NOMO-1 (cell line): Measurements from ENCODE around the gene RBM22.

ENCODE experiments used
- DNase-seq, 2 experiments: peaks; one replicate each; lab custom pipeline; 2025; ENCODE audit not compliant: unreplicated experiment in 2 of 2; lab: John Stamatoyannopoulos, UW

Gene RBM22

GRCh38 chr5:150653145-150653761, 47.6 kb downstream of the RBM22 start:
- no peak for DNase-seq

- no peak for DNase-seq
Measured at GRCh38 chr5:150651924-150652671, 48.8 kb downstream of the RBM22 start.

GRCh38 chr5:150651382-150651781, 49.5 kb downstream of the RBM22 start:
- no peak for DNase-seq

- DNase-seq, result no peak
Measured at GRCh38 chr5:150650021-150651006, 50.5 kb downstream of the RBM22 start.

- DNase-seq, result no peak
Measured at GRCh38 chr5:150649108-150650020, 51.5 kb downstream of the RBM22 start.

- no peak for DNase-seq
Measured at GRCh38 chr5:150648294-150649107, 52.4 kb downstream of the RBM22 start.

- DNase-seq, result no peak
Measured at GRCh38 chr5:150647275-150648251, 53.3 kb downstream of the RBM22 start.

GRCh38 chr5:150645070-150645700, 55.7 kb downstream of the RBM22 start:
- no peak for DNase-seq

- no peak for DNase-seq
Measured at GRCh38 chr5:150644514-150644913, 56.3 kb downstream of the RBM22 start.

- DNase-seq, result no peak
Measured at GRCh38 chr5:150644058-150644457, 56.8 kb downstream of the RBM22 start.

- no peak for DNase-seq
Measured at GRCh38 chr5:150642991-150643710, 57.7 kb downstream of the RBM22 start.

- no peak for DNase-seq
Measured at GRCh38 chr5:150642567-150642927, 58.3 kb downstream of the RBM22 start.

- no peak for DNase-seq
Measured at GRCh38 chr5:150641824-150642566, 58.9 kb downstream of the RBM22 start.

- DNase-seq, result no peak
Measured at GRCh38 chr5:150641006-150641570, 59.8 kb downstream of the RBM22 start.
